ENCODE data around the gene THRB. TPM values are rescaled to one million over a fixed set of nuclear protein-coding genes. Genes with fewer than 3 reads are reported as not detected.

THRB gene
- total RNA-seq, 1 donor from 2014 or later: 32.8 TPM

DNA sequence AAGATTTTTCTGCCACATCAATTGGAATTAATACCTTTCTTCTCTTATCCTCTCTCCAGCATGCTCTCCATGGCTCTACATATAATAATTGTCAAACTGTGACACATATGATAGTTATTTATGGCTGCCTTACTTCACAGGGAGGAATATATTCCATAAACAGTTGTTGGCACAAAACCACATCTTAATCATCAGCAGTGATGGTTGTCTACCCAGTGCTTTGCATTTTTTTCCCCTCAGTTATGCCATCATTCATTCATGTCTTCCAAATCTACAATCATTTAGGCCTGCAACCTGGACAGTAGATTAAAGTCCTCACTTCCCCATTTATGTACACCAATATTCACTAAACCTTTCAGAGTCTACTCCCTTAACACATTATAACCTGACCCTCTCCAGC, 107.7 kb downstream of the THRB start:
- Histone ChIP-seq H3K4me3 (no peak overlapping the region), H3K9me3 (replicated peaks) (no peaks in the 10 kb centered on the region), H3K27me3 (ENCODE audit: low read depth) (no peaks in the 10 kb centered on the region), H3K36me3 (no peaks in the 10 kb centered on the region), H3K4me1 (peaks cover 33% of the 10 kb centered on the region), H3K27ac (replicated peaks) (no peak overlapping the region)
- no peak for DNase-seq
- intact Hi-C loops (cut with micrococcal nuclease): no loop called here
- TF ChIP-seq, protein P1, sequence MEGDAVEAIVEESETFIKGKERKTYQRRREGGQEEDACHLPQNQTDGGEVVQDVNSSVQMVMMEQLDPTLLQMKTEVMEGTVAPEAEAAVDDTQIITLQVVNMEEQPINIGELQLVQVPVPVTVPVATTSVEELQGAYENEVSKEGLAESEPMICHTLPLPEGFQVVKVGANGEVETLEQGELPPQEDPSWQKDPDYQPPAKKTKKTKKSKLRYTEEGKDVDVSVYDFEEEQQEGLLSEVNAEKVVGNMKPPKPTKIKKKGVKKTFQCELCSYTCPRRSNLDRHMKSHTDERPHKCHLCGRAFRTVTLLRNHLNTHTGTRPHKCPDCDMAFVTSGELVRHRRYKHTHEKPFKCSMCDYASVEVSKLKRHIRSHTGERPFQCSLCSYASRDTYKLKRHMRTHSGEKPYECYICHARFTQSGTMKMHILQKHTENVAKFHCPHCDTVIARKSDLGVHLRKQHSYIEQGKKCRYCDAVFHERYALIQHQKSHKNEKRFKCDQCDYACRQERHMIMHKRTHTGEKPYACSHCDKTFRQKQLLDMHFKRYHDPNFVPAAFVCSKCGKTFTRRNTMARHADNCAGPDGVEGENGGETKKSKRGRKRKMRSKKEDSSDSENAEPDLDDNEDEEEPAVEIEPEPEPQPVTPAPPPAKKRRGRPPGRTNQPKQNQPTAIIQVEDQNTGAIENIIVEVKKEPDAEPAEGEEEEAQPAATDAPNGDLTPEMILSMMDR (IDR thresholded peaks at IDR 0.05; ENCODE audit: borderline replicate concordance): no peak

DNA sequence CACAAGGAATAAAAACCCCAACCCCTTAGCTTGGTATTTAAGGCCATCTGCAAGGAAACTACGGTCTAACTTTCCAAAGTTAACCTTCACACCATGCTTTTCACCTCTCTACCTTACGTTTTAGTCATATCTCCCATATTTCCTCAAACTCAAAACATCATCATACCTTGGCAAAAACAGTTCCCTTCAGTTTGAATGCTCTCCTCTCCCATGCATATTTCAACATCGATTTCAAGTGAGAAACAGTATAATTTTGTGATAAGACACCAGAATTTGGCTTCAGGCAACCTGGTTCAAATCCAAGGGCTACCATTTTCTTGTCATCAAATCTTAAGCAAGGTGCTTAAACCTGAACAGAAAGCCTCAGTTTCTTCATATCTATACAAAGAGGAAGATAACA, 108.2 kb downstream of the THRB start:
- Histone ChIP-seq H3K4me3 (no peak overlapping the region), H3K27ac (replicated peaks) (no peak overlapping the region), H3K9me3 (replicated peaks) (no peaks in the 10 kb centered on the region), H3K27me3 (ENCODE audit: low read depth) (no peaks in the 10 kb centered on the region), H3K4me1 (peaks cover 33% of the 10 kb centered on the region), H3K36me3 (no peaks in the 10 kb centered on the region)
- no peak for DNase-seq
- intact Hi-C loops (cut with micrococcal nuclease): no loop called here
- TF ChIP-seq, protein P1 (IDR thresholded peaks at IDR 0.05; ENCODE audit: borderline replicate concordance): no peak

DNA sequence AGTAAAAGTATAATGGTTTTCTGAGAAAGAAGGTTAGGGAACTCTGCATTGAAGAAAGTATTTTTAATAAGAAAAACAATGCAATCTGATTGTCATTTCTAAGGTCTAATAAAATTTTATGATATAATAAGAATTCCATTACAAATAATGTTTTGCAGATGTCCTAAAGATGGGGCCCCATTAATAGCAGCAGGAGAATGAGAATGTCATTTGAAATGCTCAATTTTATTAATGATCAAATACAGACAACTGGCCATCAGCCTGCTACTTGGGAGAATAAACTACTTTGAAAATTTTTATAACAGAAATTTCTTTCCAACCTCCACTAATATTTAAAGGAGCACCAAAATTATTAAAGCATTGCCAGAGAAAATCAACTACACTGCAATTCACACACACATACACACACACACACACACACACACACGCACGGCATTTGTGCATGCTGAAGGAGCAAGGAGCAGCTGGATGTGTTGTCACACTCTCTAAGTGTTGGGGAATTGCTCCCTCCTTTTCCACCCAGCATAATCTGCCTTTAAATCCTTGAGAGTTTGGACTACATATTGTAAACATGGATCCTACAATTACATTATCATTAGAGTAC, 109.5 kb downstream of the THRB start:
- Histone ChIP-seq H3K27me3 (ENCODE audit: low read depth) (no peaks in the 10 kb centered on the region), H3K27ac (replicated peaks) (no peak overlapping the region), H3K4me1 (peaks cover 29% of the 10 kb centered on the region), H3K36me3 (no peaks in the 10 kb centered on the region), H3K4me3 (no peak overlapping the region), H3K9me3 (replicated peaks) (no peaks in the 10 kb centered on the region)
- intact Hi-C loops (cut with micrococcal nuclease): no loop called here
- no peak for DNase-seq
- TF ChIP-seq, protein P1 (IDR thresholded peaks at IDR 0.05; ENCODE audit: borderline replicate concordance): no peak

DNA sequence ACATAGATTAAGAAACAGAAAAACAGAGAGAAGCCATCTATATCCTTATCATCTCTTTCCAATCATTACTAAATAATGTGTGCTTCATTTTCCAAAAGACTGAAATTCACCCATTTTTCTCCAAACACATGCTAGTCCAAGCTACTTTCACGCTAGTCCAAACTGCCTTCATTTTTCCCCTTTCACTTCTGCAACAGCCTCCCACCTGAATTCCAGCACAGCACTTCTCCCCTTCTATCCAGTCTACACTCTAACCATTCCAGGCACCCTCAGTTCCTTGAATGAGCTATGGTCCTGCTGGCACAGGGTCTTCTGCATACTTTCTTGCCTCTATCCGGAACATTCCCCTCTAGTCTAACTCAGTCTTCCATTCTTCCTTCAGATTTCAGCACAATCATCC, 112.0 kb downstream of the THRB start:
- intact Hi-C loops (cut with micrococcal nuclease): no loop called here

DNA sequence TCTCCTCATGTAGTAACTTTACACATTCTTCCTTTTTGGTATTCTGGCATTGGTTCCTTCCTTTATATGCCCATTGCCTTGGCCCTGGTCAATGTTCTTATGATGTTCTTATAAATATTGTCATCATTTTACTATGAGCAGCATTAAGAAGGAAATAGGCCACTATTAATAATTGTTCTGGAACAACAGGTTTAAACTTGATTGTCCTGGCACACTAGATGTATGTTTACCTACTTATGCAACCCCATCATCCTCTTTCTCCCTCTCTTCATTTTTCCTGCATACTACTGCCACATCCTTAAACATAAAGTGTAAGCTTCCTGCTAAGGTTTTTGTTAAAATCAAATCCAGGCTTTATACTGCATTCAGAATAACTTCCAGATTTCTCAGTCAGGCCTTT, 114.7 kb downstream of the THRB start:
- no peak overlapping the region for H3K27ac ChIP-seq (replicated peaks)
- H3K4me1 ChIP-seq: peaks cover 21% of the 10 kb centered on the region
- intact Hi-C loops (cut with micrococcal nuclease): no loop called here

More for the DNA sequence above, 112.0 kb downstream of the THRB start:
- TF ChIP-seq, protein P1 (IDR thresholded peaks at IDR 0.05; ENCODE audit: borderline replicate concordance): no peak
- no peak overlapping the region for H3K4me3 ChIP-seq
- H3K9me3 ChIP-seq (replicated peaks): no peaks in the 10 kb centered on the region
- DNase-seq: no peak
- peaks cover 10% of the 10 kb centered on the region for H3K4me1 ChIP-seq
- no peaks in the 10 kb centered on the region for H3K36me3 ChIP-seq
- no peak overlapping the region for H3K27ac ChIP-seq (replicated peaks)
- no peaks in the 10 kb centered on the region for H3K27me3 ChIP-seq (ENCODE audit: low read depth)

More for the DNA sequence above, 114.7 kb downstream of the THRB start:
- Histone ChIP-seq H3K4me3 (no peak overlapping the region), H3K9me3 (replicated peaks) (no peaks in the 10 kb centered on the region), H3K27me3 (ENCODE audit: low read depth) (no peaks in the 10 kb centered on the region), H3K36me3 (no peaks in the 10 kb centered on the region)
- no peak for DNase-seq
- TF ChIP-seq, protein P1 (IDR thresholded peaks at IDR 0.05; ENCODE audit: borderline replicate concordance): no peak
